ENCODE data around the gene MAP3K3. TPM values are rescaled to one million over a fixed set of nuclear protein-coding genes. Genes with fewer than 3 reads are reported as not detected.

The MAP3K3 gene
- total RNA-seq, 3 donors from 2014 or later (not counting 1 experiment from before 2014, with no cell fraction given): 82.0 to 89.2 (median 88.5) TPM

DNA sequence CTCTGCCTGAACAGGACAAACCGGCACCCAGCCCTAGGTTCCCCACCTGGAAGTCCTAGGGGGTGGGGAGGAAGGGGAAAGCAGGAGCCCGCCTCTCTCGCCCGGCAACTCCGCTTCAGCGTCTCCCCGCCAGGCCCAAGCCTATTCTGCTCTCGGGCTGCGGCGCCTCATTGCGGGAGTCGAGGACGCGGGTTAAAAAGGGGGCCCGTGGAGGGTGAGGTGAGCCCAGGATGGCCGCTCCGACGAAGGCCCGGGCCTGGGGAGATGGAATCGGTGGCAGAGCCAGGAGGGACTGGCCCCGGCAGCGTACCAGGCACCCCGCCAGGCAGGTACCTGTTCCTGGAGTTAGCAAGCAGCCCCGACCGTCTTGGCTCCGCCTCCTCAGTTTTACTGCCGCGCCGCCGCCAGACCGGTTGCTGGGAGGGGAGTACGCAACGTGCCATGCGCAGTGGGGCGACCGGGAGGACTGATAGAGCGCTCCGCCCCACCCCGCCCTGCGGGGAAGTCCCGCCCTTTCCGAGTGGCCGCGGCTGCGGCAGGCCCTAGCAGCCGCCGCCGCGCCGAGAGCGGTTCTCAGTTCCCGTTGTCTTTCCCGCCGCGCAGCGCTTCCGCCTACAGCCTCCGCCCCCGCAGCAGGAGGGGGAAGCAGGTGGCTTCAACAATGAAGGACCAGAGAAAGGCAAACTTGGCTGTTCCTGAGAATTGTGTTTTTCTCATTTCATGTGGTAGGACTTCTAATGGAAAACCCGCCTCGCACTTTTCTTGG is 119.4 kb downstream of the MAP3K3 start, which contains the start of gene STRADA:
Gene STRADA (minus strand): TSS at position 392 of the 766 bp plus-strand sequence. CDS start 13,430 bp downstream, outside the sequence.
- Histone ChIP-seq H3K4me3 (ENCODE audit: low read length) (peak within 1 kb of the TSS; percentile 77), H3K27ac (ENCODE audit: low read length) (peak within 1 kb of the TSS; percentile 81), H3K4me1 (ENCODE audit: control insufficient read depth, insufficient read depth, low read length) (peaks cover 22% of the 10 kb centered on the region), H3K9me3 (ENCODE audit: control insufficient read depth, insufficient read depth, low read length) (no peaks in the 10 kb centered on the region), H3K27me3 (ENCODE audit: control insufficient read depth, insufficient read depth, low read length) (no peaks in the 10 kb centered on the region), H3K36me3 (ENCODE audit: control insufficient read depth, insufficient read depth, low read length) (peaks cover 11% of the 10 kb centered on the region)
- Mint-ChIP-seq H3K4me1 (peaks cover 25 to 27% of the 10 kb centered on the region in 2 donors), H3K27ac (peak within 1 kb of the TSS; percentile 96 to 97), H3K36me3 (no peaks in the 10 kb centered on the region), H3K27me3 (ENCODE audit: low read depth in 2 of 2) (no peaks in the 10 kb centered on the region), H3K9me3 (no peaks in the 10 kb centered on the region), H3K4me3 (peak within 1 kb of the TSS; percentile 94)
- TF ChIP-seq CTCF (IDR thresholded peaks at IDR 0.05): no peak
- under 1% methylated on average over 61 of the region's 61 CpGs for WGBS (ENCODE audit: insufficient coverage)
- ATAC-seq: peak; percentile 94 to 99 (median 94)
- DNase-seq: peak; percentile 96 to 99
- intact Hi-C loops (cut with micrococcal nuclease): loop anchor here (1.0 kb wide), 2 partner anchors 32 to 44 kb away; partner anchors contain the start of gene CCDC47

Other genes with a start within 250 kb of the MAP3K3 start
- gene CYB561, start 176.1 kb upstream of the MAP3K3 start, total RNA-seq: 10 to 100 TPM; 16.3 to 19.3 (median 19.2) TPM
- 1 to 10 TPM in 2 of 3 donors, under 1 TPM in 1; 0.86 to 1.2 (median 1.0) TPM for gene ACE, start 145.4 kb upstream of the MAP3K3 start, total RNA-seq
- not detected for gene KCNH6, start 99.1 kb upstream of the MAP3K3 start, total RNA-seq
- 10 to 100 TPM; 55.5 to 83.5 (median 72.2) TPM for gene DCAF7, start 71.9 kb upstream of the MAP3K3 start, total RNA-seq
- gene TACO1, start 21.5 kb upstream of the MAP3K3 start, total RNA-seq: 10 to 100 TPM in 1 of 3 donors, 1 to 10 TPM in 2; 7.1 to 10.9 (median 9.2) TPM
- gene LIMD2, start 77.7 kb downstream of the MAP3K3 start, total RNA-seq: 100 to 1,000 TPM; 513 to 546 (median 524) TPM
- gene STRADA, start 119.4 kb downstream of the MAP3K3 start, total RNA-seq: 10 to 100 TPM; 72.6 to 83.1 (median 78.2) TPM
- 10 to 100 TPM; 37.9 to 45.2 (median 41.7) TPM for gene CCDC47, start 151.2 kb downstream of the MAP3K3 start, total RNA-seq
- gene DDX42, start 151.8 kb downstream of the MAP3K3 start, total RNA-seq: 100 to 1,000 TPM in 2 of 3 donors, 10 to 100 TPM in 1; 80.1 to 127 (median 110) TPM
- 100 to 1,000 TPM in 2 of 3 donors, 10 to 100 TPM in 1; 91.3 to 114 (median 100) TPM for gene PSMC5, start 205.0 kb downstream of the MAP3K3 start, total RNA-seq
- 10 to 100 TPM; 35.2 to 53.5 (median 51.6) TPM for gene FTSJ3, start 205.2 kb downstream of the MAP3K3 start, total RNA-seq
- gene SMARCD2, start 220.3 kb downstream of the MAP3K3 start, total RNA-seq: 100 to 1,000 TPM; 131 to 162 (median 139) TPM